ENCODE measurements around the gene CEP164.

DNA sequence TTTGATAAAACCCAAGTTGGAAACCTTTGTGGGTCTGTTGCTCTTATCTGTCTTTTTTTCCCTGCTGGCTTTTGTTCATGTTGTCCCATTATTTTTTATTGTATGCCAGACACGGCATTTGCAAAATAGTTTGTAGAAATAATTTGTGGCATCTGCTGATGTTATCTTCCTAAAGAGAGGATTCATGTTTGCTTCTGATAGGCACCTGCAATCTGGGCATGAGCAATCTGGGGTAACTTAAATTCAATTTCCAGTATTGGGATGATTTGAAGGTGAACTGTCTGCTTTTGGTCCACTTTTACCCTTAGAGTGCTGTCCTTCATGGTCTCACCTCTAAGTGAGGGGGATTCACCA is 126.9 kb downstream of the CEP164 start:
- TF ChIP-seq, protein P1, sequence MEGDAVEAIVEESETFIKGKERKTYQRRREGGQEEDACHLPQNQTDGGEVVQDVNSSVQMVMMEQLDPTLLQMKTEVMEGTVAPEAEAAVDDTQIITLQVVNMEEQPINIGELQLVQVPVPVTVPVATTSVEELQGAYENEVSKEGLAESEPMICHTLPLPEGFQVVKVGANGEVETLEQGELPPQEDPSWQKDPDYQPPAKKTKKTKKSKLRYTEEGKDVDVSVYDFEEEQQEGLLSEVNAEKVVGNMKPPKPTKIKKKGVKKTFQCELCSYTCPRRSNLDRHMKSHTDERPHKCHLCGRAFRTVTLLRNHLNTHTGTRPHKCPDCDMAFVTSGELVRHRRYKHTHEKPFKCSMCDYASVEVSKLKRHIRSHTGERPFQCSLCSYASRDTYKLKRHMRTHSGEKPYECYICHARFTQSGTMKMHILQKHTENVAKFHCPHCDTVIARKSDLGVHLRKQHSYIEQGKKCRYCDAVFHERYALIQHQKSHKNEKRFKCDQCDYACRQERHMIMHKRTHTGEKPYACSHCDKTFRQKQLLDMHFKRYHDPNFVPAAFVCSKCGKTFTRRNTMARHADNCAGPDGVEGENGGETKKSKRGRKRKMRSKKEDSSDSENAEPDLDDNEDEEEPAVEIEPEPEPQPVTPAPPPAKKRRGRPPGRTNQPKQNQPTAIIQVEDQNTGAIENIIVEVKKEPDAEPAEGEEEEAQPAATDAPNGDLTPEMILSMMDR (IDR thresholded peaks at IDR 0.05): no peak
- no peak for TF ChIP-seq POLR2A (IDR thresholded peaks at IDR 0.05)
